Muscle layer of duodenum (tissue), 2 donors: Measurements from ENCODE around the gene UMOD.

Source experiments
- H3K27ac ChIP-seq: one replicate; pipeline ENCODE4 v1.7.0; 2013; ENCODE audit warnings: mild to moderate bottlenecking, low read length
- H3K27me3 ChIP-seq: one replicate; pipeline ENCODE4 v1.7.0; 2013; ENCODE audit warnings: low read depth, mild to moderate bottlenecking, control low read depth, low read length
- H3K36me3 ChIP-seq, 2 donors: one replicate each; pipeline ENCODE4 v1.7.0; 2013; ENCODE audit warnings: low read length in 2 of 2, control low read depth in 1 of 2, mild to moderate bottlenecking in 1 of 2; ENCODE audit not compliant: insufficient read depth in 2 of 2, control insufficient read depth in 1 of 2
- H3K4me1 ChIP-seq, 2 donors: one replicate each; pipeline ENCODE4 v1.7.0; 2013; ENCODE audit warnings: low read length in 2 of 2, mild to moderate bottlenecking in 2 of 2, control low read depth in 1 of 2, moderate library complexity in 1 of 2; ENCODE audit not compliant: insufficient read depth in 2 of 2, control insufficient read depth in 1 of 2
- H3K4me3 ChIP-seq, 2 donors: one replicate each; pipeline ENCODE4 v1.7.0; 2013; ENCODE audit warnings: low read length in 2 of 2, low read depth in 1 of 2, mild to moderate bottlenecking in 1 of 2
- H3K9me3 ChIP-seq, 2 donors: one replicate each; pipeline ENCODE4 v1.7.0; 2013; ENCODE audit warnings: low read length in 2 of 2, control low read depth in 1 of 2, mild to moderate bottlenecking in 1 of 2; ENCODE audit not compliant: control insufficient read depth in 1 of 2
- donor health status: healthy.

UMOD gene

DNA sequence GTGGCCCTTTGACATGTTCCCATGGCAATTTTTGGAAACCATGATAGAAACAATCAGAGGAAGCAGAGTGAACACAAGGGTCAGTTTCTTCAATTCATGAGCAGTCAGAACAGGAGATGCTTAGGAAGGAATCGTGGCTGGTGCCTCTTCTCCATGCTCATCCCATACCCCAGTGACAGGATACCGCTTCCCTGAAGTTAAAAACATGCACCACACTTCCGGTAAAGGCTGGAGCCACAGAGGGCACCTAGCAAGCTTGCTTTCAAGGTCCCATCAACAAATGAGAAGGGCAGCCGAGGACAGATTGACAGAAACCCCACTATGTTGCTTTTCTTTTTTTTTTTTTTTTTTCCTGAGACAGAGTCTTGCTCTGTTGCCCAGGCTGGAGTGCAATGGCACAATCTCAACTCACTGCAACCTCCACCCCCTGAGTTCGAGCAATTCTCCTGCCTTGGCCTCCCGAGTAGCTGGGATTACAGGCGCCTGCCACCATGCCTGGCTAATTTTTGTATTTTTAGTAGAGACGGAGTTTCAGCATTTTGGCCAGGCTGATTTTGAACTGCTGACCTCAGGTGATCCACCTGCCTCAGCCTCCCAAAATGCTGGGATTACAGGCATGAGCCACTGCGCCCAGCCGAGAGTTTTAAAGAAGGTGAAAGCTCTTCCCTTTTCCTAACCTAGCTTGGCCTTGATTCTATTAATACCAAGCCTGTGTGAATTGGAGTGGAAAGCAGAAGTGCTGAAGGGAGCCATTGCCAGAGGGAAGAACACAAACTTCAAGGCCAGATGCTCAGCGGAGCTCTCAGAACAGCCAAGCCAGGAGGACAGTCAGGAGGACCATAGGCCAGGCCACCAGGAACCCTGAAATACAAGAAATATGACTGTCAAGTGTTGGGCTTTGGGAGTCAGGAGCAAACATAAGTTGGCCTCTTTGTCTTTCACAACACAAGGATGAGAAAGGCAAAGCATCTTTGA lies 41.8 kb downstream of the UMOD start:
- H3K27ac ChIP-seq = no peak overlapping the region
- no peaks in the 10 kb centered on the region for H3K36me3 ChIP-seq
- H3K9me3 ChIP-seq = no peaks in the 10 kb centered on the region
- no peaks in the 10 kb centered on the region for H3K27me3 ChIP-seq
- H3K4me3 ChIP-seq = no peak overlapping the region
- no peaks in the 10 kb centered on the region for H3K4me1 ChIP-seq

DNA sequence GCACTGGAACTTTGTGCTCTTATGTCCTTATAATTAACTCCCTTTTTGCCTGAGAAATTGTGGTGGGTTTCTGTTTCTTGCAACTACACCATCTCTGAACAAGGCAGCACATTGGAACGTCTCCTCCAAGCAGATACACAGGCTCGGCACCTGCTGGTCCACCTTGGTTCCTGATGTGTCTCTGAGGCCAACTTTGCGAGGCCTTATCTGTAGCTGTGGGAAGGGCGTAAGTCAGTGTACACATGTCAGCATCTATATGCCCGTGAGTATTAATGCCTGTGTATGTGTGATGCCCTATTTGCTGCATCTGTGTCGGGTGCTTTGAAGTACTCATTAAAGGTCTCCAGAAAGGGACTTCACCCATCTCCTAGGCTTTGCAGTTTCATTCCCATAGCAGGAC lies 42.7 kb downstream of the UMOD start:
- Histone ChIP-seq H3K27ac (no peak overlapping the region), H3K36me3 (no peaks in the 10 kb centered on the region), H3K27me3 (no peaks in the 10 kb centered on the region), H3K4me3 (no peak overlapping the region), H3K9me3 (no peaks in the 10 kb centered on the region), H3K4me1 (no peaks in the 10 kb centered on the region)

DNA sequence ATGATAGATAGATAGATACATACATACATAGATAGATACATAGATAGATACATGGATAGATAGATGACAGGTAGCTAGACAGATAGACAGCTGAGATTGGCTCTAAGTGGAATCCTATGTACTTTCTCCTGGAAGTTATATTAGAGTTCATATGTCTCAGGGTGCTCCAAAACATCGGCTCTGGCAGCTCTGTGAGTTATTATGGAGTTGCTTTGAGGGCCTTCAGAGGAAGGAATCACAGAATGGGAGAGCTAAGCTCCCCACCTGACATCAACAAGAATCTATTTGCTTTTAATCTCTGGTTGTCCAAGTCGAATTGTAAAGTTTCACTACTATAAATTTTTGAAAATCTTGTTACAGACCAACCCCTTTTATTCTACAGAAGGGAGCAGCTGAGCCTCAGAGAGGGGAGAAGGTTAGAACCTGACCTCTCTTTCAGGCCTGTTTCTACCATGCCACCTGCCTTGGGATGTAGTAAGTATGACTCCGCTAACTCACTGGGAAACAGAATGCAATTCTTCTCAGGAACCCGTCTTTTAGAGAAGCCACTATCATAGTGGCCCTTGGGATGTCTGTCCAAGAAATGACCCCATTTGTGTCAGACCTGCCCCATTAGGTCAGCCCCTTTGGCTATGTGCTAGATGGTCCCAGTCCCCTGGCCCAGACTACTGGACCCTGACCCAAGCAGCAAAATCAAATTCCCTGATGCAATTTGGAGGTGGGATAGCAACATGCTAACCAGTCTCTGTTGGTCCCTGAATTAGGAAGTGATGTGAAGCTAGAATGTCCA lies 43.5 kb downstream of the UMOD start:
- Histone ChIP-seq H3K9me3 (no peaks in the 10 kb centered on the region), H3K27ac (no peak overlapping the region), H3K4me1 (no peaks in the 10 kb centered on the region), H3K36me3 (no peaks in the 10 kb centered on the region), H3K27me3 (no peaks in the 10 kb centered on the region), H3K4me3 (no peak overlapping the region)

DNA sequence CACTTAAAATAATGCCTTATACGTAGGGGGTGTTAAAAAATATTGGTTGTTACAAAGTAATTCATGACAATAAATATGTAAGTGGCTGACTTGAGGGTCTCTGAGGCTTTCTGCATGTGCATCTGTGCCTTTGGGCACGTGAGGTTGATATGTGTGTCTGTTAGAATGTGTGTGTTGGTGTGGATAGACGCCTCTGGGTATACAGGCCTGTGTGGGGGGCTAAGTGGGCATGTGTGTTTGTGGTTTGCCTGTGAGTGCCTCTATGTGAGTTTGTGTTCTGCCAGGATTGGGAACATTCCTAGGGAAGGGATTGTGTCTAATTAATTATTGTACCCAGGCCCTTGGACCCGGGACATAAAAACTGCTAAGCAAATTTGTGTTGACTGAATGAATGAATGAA lies 44.2 kb downstream of the UMOD start:
- H3K27ac ChIP-seq = no peak overlapping the region
- no peak overlapping the region for H3K4me3 ChIP-seq
- no peaks in the 10 kb centered on the region for H3K9me3 ChIP-seq
- no peaks in the 10 kb centered on the region for H3K4me1 ChIP-seq
- H3K36me3 ChIP-seq = no peaks in the 10 kb centered on the region
- H3K27me3 ChIP-seq = no peaks in the 10 kb centered on the region

DNA sequence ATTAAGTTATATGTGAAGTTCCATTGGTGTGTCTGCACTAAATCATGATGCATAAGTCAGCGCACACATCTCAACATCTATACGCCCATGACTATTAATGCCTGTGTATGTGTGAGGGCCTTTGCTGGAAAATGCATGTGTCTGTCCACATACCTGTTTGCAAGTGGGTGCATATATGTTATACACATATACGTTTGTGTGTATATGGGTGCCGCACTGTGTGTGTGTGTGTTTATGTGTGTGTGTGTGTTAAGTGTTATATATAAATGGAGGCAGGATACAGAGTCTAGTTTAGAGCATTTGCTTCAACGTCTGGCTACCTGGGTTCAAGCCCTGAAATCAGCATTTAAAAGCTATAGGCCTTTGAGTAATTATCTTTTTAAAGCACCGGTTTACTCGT lies 44.7 kb downstream of the UMOD start:
- H3K27ac ChIP-seq = no peak overlapping the region
- H3K27me3 ChIP-seq = no peaks in the 10 kb centered on the region
- no peak overlapping the region for H3K4me3 ChIP-seq
- no peaks in the 10 kb centered on the region for H3K4me1 ChIP-seq
- H3K9me3 ChIP-seq = no peaks in the 10 kb centered on the region
- H3K36me3 ChIP-seq = no peaks in the 10 kb centered on the region

DNA sequence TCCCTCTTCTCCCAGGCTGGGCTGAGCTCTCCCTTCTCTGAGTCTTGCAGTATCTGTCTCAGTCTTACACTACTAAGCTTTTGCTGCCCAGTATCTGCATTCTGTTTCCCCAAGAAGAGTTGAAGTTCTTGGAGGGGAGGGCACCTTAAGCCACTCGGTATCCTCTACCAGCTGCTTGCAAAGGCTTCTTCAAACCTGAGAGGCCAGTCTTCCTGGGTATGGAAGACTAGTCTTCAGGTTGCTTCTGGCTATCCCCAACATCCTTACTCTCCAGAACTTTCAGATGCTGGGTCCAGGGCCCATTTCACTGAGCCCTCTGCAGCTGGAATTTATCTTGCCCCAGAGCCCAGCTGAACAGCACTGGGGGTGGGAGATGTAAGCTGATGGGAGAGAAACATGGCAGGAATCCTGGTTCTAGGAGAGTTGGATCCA lies 45.3 kb downstream of the UMOD start:
- no peaks in the 10 kb centered on the region for H3K9me3 ChIP-seq
- no peaks in the 10 kb centered on the region for H3K27me3 ChIP-seq
- no peaks in the 10 kb centered on the region for H3K36me3 ChIP-seq
- H3K27ac ChIP-seq = no peak overlapping the region
- no peaks in the 10 kb centered on the region for H3K4me1 ChIP-seq
- no peak overlapping the region for H3K4me3 ChIP-seq

DNA sequence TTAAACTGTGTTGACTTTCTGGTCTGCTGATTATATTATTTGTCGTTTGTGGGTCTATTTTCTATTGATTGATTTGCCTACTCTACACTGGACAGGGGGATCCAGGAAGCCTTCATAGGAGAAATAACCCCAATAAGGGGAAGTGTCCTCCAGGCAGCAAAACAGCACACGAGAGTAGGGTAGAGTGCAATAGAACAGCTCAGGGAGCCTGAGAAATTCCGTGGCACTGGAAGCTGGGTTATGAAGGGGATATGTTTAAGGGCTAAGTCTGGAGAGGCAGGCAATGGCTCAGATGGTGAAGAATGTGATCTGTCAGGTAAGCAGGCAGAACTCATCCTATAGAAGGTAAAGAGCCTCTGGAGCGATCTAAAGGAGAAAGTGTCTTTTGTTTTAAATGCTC lies 46.1 kb downstream of the UMOD start:
- Histone ChIP-seq H3K27me3 (no peaks in the 10 kb centered on the region), H3K4me3 (no peak overlapping the region), H3K9me3 (no peaks in the 10 kb centered on the region), H3K27ac (no peak overlapping the region), H3K4me1 (no peaks in the 10 kb centered on the region), H3K36me3 (no peaks in the 10 kb centered on the region)

DNA sequence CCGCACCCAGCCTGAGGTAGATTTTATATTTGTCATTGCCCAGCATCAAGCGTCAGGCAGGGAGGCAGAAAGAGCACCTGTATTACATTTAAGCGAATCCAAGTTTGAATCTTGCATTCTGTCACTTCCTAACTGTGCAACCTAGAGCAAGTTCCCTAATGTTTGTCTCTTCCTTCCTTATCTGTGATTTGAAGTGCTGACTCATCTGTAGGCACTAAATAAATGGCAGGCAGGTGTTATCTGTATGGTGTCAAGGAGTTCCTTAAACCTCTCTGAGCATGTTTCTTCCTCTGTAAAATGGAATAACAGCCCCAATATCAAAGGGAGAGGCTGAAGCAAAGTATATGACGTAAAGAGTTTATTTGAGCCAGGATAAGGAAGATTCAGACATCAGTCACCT lies 49.5 kb downstream of the UMOD start:
- Histone ChIP-seq H3K4me1 (no peaks in the 10 kb centered on the region), H3K27ac (no peak overlapping the region), H3K4me3 (no peak overlapping the region)

DNA sequence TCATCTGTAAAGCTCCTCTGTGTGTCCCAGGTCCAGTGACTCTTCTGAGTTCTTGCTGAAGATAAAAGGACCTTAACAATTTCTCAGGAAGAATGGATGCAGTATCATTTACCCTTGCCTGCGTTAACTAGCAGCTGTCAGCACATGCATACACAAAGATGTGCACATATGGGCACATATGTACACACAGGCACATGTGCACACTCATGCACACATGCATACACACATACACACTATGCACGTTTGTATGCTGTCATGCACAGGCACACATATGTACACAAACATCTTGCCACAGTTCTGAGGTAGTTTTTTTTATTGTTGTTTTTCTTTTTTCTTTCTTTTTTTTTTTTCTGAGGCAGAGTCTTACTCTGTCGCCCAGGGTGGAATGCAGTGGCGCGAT lies 50.1 kb downstream of the UMOD start:
- Histone ChIP-seq H3K36me3 (no peaks in the 10 kb centered on the region), H3K4me1 (no peaks in the 10 kb centered on the region), H3K4me3 (no peak overlapping the region), H3K9me3 (no peaks in the 10 kb centered on the region), H3K27me3 (no peaks in the 10 kb centered on the region), H3K27ac (no peak overlapping the region)

More for the DNA sequence above, 49.5 kb downstream of the UMOD start:
- Histone ChIP-seq H3K9me3 (no peaks in the 10 kb centered on the region), H3K36me3 (no peaks in the 10 kb centered on the region), H3K27me3 (no peaks in the 10 kb centered on the region)

DNA sequence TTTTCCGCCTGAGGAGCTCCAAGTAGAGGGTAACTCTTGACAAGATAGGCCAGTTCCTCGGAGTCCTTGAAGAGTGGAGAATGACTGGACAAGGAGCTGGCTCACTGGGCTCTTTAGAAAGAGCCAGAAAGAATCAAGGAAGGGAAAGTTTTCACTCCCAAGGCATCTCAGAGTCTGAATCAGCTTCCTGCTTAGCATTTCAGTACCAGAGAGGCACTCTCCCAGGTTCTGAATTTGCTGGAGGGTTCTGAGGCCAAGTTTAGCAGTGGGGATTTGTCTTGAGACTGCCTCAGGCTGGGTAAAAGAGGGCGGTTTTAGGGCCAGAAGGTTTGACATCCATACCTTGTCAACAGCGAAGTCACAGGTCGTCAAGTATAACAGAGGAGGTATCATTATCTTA lies 50.7 kb downstream of the UMOD start:
- H3K4me1 ChIP-seq = no peaks in the 10 kb centered on the region
- H3K9me3 ChIP-seq = no peaks in the 10 kb centered on the region
- H3K4me3 ChIP-seq = no peak overlapping the region
- no peaks in the 10 kb centered on the region for H3K36me3 ChIP-seq
- H3K27me3 ChIP-seq = no peaks in the 10 kb centered on the region
- H3K27ac ChIP-seq = no peak overlapping the region

DNA sequence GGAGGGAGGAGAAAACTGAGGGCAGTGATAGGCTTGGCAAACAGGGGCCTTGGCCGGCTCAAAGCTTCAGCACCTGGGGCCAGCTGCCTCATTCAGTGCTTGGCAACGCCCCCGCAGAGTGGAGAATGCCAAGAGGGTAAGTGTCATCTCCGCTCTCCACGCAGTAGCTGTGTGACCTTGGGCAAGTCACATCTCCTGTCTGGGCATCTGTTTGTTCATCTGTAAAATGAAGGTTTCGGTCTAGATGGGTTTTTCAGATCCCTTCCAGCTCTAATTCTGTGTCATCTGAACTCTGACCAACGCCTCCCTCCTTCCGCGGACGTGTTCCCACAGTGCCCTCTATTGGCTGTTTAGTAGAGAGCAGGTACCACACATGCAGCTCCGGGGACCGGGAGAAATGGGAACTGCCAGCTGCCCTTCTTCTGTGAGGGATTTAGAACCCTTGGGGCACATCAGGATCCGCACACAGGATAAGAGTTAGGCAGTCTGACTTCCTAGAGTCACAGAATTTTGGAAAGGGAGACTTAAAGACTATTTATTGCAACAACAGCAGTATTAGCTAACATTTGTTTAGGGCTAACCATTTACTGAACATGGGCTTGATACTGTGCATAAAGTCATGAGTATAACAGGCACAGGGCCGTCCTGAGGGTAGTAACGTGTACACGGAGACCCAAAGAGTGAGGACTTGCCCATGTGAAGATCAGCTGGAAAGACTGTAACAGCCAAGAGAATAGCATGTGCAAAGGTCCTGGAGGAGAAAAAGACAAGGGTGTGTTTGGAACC lies 52.0 kb downstream of the UMOD start:
- Histone ChIP-seq H3K27ac (no peak overlapping the region), H3K27me3 (no peaks in the 10 kb centered on the region), H3K4me1 (no peaks in the 10 kb centered on the region), H3K4me3 (no peak overlapping the region), H3K9me3 (no peaks in the 10 kb centered on the region), H3K36me3 (no peaks in the 10 kb centered on the region)
